RWPE1 (cell line): ENCODE results near the gene GUK1.
"Not testable (repeated sequence)": the region's sequence is repeated elsewhere in the genome, so short reads cannot be mapped to it uniquely, and the experiment has no call there.

ENCODE experiments used
- CTCF ChIA-PET: fragments of 350-600 bp; sonication (Branson Sonifier 250); formaldehyde crosslinking; extraction: SDS; loops from one replicate; lab custom pipeline; 2021; lab: Yijun Ruan, JAX
- POLR2A ChIA-PET: fragments of 400-600 bp; formaldehyde crosslinking; extraction: SDS; loops from one replicate; lab custom pipeline; 2020; ENCODE audit warnings: antibody characterized with exemption; ENCODE audit not compliant: low non-redundant PET; lab: Yijun Ruan, JAX
- DNase-seq: peaks from one replicate; pipeline ENCODE4 v3.0.0; 2012; ENCODE audit warnings: low spot score
- H3K27ac ChIP-seq: fragments of 450-650 bp; 2 replicates; pipeline ENCODE4 v1.5.1; 2017
- CTCF ChIP-seq: fragments of 450-650 bp; conservative IDR thresholded peaks from 2 replicates; pipeline ENCODE4 v1.5.1; 2017; ENCODE audit warnings: low read depth, mild to moderate bottlenecking

The GUK1 gene

GRCh38 chr1:228108055-228108690 is 31.9 kb upstream of the GUK1 start:
- no peak for DNase-seq
- POLR2A ChIA-PET: interaction anchor here (0.6 kb wide), 1 partner anchor 350 kb away, joined by 5 read pairs; no protein-coding TSS in a partner anchor
- CTCF ChIA-PET: interaction anchor here (0.5 to 0.9 kb wide), 2 partner anchors 35 to 345 kb away, joined by 3 to 6 read pairs; no protein-coding TSS in a partner anchor
- TF ChIP-seq CTCF: no peak
- peak overlapping the region; percentile 70 for H3K27ac ChIP-seq

DNA sequence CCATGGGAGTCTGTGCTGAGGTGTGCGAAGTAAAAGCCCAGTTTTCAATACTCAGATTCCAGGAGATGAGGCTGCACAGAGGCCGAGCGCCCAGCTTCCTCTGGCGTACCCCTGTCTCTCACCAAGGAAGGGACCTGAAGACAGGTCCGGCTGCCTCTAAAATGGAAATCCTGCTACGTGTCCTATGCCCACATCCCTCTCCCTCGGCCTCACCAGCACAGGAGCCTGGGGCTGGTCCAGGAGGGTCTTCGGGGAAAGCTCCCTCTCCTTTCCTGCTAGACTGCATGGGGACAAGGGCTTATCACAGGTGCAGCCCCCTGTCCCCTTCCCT is 31.4 kb upstream of the GUK1 start:
- peak overlapping the region; percentile 70 for H3K27ac ChIP-seq
- TF ChIP-seq CTCF: no peak
- CTCF ChIA-PET: interaction anchor here (0.9 kb wide), 1 partner anchor 36 kb away, joined by 3 read pairs; no protein-coding TSS in a partner anchor
- no peak for DNase-seq
- POLR2A ChIA-PET: no interaction called here

- DNase-seq: peak; percentile 92
- H3K27ac ChIP-seq: peak within 1 kb of the TSS; percentile 70
- no peak for TF ChIP-seq CTCF
- CTCF ChIA-PET: interaction anchor here (0.6 to 1.0 kb wide), 3 partner anchors 57 to 121 kb away, joined by 3 to 7 read pairs (median 7); no protein-coding TSS in a partner anchor
- POLR2A ChIA-PET: no interaction called here
Measured at GRCh38 chr1:228109073-228109961, 30.8 kb upstream of the GUK1 start, which contains the start of gene MRPL55. TSS of gene MRPL55 (minus strand) at chr1:228109299. CDS start at chr1:228108260, 1,039 bp downstream.

DNA sequence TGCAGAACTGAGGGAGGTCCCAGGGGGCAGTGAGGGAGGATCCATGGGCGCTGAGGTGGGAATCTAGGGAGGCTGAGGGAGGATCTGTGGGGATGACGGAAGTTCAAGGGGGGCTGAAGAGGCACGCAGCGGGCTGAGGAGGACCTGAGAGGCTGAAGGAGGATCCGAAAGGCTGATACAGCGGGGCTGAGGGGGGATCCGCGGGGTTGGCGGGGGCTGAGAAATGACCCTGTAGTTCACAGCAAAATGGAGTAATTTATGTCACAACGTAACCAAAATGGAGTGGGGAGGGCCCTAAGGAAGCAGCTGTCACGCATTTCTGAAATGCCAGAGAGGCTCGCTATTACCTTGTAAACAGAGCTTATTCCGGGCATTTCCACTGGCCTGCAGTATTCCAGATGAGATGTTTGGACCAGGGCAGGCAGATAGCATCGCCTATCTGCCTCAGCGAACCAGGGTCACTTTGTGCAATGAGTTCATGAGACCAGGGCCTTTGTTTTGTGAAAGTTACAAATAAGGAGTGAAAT is 30.1 kb upstream of the GUK1 start:
- CTCF ChIA-PET: interaction anchor here (0.6 to 1.0 kb wide), 2 partner anchors 57 to 121 kb away, joined by 3 to 7 read pairs; no protein-coding TSS in a partner anchor
- peak overlapping the region; percentile 70 for H3K27ac ChIP-seq

DNA sequence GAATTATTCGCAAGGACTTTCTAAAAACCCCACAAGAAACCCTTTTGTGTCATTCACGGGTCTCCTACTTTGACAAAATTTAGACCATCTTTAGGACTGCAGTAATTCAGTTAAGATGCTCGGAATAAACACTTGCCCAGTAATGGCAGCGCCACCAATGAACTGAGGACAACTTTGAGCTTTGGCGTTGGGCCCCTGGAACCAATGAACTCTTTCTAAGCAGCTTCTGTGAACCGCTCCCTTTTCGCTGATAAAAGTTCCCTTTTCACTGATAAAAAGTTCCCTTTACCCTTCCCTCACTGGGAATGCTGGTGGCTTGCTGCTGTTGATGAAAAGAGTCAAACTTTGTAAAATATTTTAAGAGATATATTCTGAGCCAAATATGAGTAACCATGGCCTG is 29.5 kb upstream of the GUK1 start:
- ChIA-PET POLR2A (interaction anchor here (0.6 to 0.7 kb wide), 2 partner anchors 12 kb away, joined by 3 read pairs; no protein-coding TSS in a partner anchor), CTCF (interaction anchor here (0.6 to 1.0 kb wide), 3 partner anchors 11 to 111 kb away, joined by 3 to 5 read pairs (median 3); no protein-coding TSS in a partner anchor)
- TF ChIP-seq CTCF: no peak
- DNase-seq: no peak
- no peak overlapping the region for H3K27ac ChIP-seq

More for the DNA sequence above, 30.1 kb upstream of the GUK1 start:
- no peak for TF ChIP-seq CTCF
- POLR2A ChIA-PET: interaction anchor here (0.6 to 0.7 kb wide), 2 partner anchors 12 to 13 kb away, joined by 3 read pairs; no protein-coding TSS in a partner anchor
- no peak for DNase-seq

DNA sequence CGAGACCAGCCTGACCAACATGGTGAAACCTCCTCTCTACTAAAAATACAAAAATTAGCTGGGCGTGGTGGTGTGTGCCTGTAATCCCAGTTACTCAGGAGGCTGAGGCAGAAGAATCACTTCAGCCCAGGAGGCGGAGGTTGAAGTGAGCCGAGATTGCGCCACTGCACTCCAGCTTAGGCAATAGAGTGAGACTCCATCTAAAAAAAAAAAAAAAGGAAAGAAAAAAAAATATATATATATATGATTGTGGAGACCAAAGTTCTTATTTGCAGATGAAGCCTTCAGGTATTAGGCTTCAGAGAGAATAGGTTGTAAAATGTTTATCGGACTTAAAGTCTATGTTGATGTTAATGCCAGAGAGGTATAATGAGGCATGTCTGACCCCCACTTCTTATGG is 28.8 kb upstream of the GUK1 start:
- POLR2A ChIA-PET, H3K27ac ChIP-seq, DNase-seq: not testable (repeated sequence)
- CTCF ChIA-PET: interaction anchor here (0.6 to 1.0 kb wide), 2 partner anchors 10 to 105 kb away, joined by 3 read pairs; no protein-coding TSS in a partner anchor
